Cardiac muscle cell (in vitro differentiated cells and primary cell): ENCODE measurements around the gene MICU1. TPM values are rescaled to one million over a fixed set of nuclear protein-coding genes. Genes with fewer than 3 reads are reported as not detected.

Source experiments
- DNase-seq, 2 donors: peaks; one replicate each; pipeline versions ENCODE4 v3.0.0 to v3.0.0-alpha.2; 2010 to 2017; ENCODE audit warnings: low read depth in 1 of 2, low spot score in 1 of 2
- H3K27ac ChIP-seq: fragments of 200-600 bp; sonication (generic); 2 replicates; pipeline ENCODE4 v1.5.1; 2016
- H3K27me3 ChIP-seq: fragments of 200-600 bp; sonication (generic); 2 replicates; pipeline ENCODE4 v1.6.0; 2016; ENCODE audit warnings: control low read depth
- H3K36me3 ChIP-seq: fragments of 200-600 bp; sonication (generic); 2 replicates; pipeline ENCODE4 v1.5.1; 2016; ENCODE audit warnings: control low read depth
- H3K4me1 ChIP-seq: fragments of 200-600 bp; sonication (generic); 2 replicates; pipeline ENCODE4 v1.8.1; 2017; ENCODE audit warnings: low read depth, mild to moderate bottlenecking, mixed run types
- H3K4me3 ChIP-seq: fragments of 200-600 bp; sonication (generic); 2 replicates; pipeline ENCODE4 v1.5.1; 2016; ENCODE audit warnings: mild to moderate bottlenecking
- H3K9me3 ChIP-seq: fragments of 200-600 bp; sonication (generic); 2 replicates; pipeline ENCODE4 v1.5.1; 2017; ENCODE audit warnings: low read depth, mild to moderate bottlenecking, control low read depth
- polyA plus RNA-seq: library from polyadenylated mRNA; unstranded; fragments of >200 nt; fragmentation: Nextera tagmentation; extraction: Ambion mirVana; gene quantifications from 2 replicates; pipeline ENCODE4 v1.2.1, GENCODE V29; 2016
- total RNA-seq: library from RNA; depleted of rRNA; stranded (reverse); fragments of >200 nt; gene quantifications from 2 replicates; pipeline ENCODE4 v1.2.3, GENCODE V29; 2016
- TF ChIP-seq, protein P1 (sequence below): IDR thresholded peaks from 2 replicates; pipeline ENCODE4 v1.5.1; 2012; ENCODE audit warnings: low read depth, mild to moderate bottlenecking, low read length

The MICU1 gene
- total and polyA plus RNA-seq, 2 experiments from 2014 or later = 48.3 to 53.2 TPM

DNA sequence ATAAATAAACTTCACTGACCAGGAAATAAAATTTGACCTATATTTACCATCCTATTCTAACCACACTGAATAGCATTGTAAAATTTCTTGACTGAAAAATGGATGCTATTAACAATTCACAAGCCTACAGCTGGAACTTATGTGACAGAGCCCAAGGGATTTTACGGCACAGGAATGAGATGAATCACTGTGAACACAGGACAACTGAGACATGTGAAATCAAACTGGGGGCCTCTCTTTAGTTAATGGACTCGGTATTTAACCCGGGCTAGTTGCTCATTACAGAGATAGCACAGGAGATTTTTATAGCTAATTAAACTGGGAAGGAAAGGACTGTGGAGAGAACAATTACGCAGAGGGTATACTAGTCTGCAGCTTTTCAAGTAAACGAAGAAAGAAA lies 100.6 kb downstream of the MICU1 start:
- peak in 1 of 2 donors; percentile 19 for DNase-seq
- Histone ChIP-seq H3K27ac (peak overlapping the region; percentile 36), H3K27me3 (no peaks in the 10 kb centered on the region), H3K36me3 (no peaks in the 10 kb centered on the region), H3K4me3 (no peak overlapping the region), H3K9me3 (no peaks in the 10 kb centered on the region), H3K4me1 (peaks cover 10% of the 10 kb centered on the region)
- TF ChIP-seq, protein P1, sequence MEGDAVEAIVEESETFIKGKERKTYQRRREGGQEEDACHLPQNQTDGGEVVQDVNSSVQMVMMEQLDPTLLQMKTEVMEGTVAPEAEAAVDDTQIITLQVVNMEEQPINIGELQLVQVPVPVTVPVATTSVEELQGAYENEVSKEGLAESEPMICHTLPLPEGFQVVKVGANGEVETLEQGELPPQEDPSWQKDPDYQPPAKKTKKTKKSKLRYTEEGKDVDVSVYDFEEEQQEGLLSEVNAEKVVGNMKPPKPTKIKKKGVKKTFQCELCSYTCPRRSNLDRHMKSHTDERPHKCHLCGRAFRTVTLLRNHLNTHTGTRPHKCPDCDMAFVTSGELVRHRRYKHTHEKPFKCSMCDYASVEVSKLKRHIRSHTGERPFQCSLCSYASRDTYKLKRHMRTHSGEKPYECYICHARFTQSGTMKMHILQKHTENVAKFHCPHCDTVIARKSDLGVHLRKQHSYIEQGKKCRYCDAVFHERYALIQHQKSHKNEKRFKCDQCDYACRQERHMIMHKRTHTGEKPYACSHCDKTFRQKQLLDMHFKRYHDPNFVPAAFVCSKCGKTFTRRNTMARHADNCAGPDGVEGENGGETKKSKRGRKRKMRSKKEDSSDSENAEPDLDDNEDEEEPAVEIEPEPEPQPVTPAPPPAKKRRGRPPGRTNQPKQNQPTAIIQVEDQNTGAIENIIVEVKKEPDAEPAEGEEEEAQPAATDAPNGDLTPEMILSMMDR = no peak

DNA sequence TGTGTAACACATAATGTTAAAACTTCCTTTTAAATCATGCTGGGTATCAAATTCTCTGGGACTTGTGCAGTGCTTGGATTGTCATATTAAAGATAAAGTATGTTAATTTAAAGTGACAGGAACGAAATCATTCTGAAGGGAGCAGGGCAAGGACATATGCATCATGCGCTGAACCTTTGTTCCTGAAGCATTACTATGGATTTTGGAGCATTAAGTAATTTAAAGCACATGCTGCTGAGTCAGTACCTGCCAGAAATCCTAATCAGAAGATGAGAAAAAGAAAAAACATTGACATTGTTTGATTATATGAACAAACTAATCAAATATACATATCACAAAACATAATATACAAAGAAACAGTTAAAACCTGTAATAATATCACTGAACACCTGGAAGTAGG lies 101.4 kb downstream of the MICU1 start:
- DNase-seq = no peak
- Histone ChIP-seq H3K4me1 (peaks cover 10% of the 10 kb centered on the region), H3K9me3 (no peaks in the 10 kb centered on the region), H3K27ac (no peak overlapping the region), H3K4me3 (no peak overlapping the region), H3K27me3 (no peaks in the 10 kb centered on the region), H3K36me3 (no peaks in the 10 kb centered on the region)
- TF ChIP-seq, protein P1 = no peak

DNA sequence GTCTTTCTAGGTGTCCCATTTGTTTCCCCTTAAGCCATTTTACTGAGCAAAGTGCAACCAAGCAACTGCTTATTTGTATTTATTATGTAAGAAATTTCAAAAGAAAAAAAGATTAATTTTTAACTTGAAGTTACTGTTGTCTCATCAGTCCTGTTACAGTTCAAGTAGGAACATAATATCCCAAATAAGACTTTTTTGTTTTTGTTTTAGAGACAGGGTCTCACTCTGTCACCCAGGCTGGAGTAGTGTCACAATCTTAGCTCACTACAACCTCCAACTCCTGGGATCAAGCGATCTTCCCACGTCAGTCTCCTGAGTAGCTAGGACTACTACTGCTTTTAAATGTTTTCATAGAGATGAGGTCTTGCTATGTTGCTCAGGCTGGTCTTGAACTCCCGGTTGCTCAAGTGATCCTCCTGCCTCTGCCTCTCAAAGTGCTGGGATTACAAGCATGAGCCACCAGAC lies 101.9 kb downstream of the MICU1 start:
- H3K27ac ChIP-seq = no peak overlapping the region
- H3K9me3 ChIP-seq = no peaks in the 10 kb centered on the region
- H3K4me1 ChIP-seq = peaks cover 10% of the 10 kb centered on the region
- no peak overlapping the region for H3K4me3 ChIP-seq
- H3K36me3 ChIP-seq = no peaks in the 10 kb centered on the region
- no peaks in the 10 kb centered on the region for H3K27me3 ChIP-seq
- no peak for DNase-seq
- TF ChIP-seq, protein P1 = no peak

DNA sequence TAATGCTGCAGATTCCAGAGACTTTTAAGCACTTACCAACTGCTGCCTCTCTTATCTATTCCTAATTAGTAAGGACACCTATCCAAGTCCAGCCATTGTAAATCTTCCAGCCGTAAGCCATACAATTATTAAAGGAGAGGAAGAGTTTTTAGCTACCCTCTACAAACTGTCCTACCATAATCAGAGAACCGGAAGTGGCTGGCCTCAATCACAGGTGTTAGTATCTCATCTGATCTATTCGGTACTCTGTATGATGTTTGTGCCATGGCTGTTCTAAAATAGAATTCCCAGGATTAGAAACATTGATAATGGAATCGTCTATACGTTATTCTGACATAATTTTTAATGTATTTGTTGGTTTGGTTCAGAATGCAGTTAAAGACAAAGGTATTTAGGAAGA lies 102.8 kb downstream of the MICU1 start:
- Histone ChIP-seq H3K27me3 (no peaks in the 10 kb centered on the region), H3K4me3 (no peak overlapping the region), H3K36me3 (no peaks in the 10 kb centered on the region), H3K9me3 (no peaks in the 10 kb centered on the region), H3K27ac (no peak overlapping the region), H3K4me1 (peaks cover 10% of the 10 kb centered on the region)
- TF ChIP-seq, protein P1 = no peak
- DNase-seq = no peak

DNA sequence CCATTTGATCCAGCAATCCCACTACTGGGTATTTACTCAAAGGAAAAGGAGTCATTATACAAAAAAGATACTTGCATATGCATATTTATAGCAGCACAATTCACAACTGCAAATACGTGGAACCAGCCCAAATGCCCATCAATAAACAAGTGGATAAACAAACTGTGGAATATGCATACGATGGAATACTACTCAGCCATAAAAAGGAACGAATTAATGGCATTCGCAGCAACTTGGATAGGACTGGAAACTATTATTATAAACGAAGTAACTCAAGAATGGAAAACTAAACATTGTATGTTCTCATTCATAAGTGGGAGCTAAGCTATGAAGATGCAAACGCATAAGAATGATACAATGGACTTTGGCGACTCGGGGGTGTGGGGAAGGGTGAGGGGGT lies 108.6 kb downstream of the MICU1 start:
- no peaks in the 10 kb centered on the region for H3K27me3 ChIP-seq
- no peaks in the 10 kb centered on the region for H3K36me3 ChIP-seq
- TF ChIP-seq, protein P1 = no peak
- H3K9me3 ChIP-seq = no peaks in the 10 kb centered on the region
- H3K4me1 ChIP-seq = no peaks in the 10 kb centered on the region
- H3K4me3 ChIP-seq = no peak overlapping the region
- DNase-seq = no peak
- no peak overlapping the region for H3K27ac ChIP-seq

DNA sequence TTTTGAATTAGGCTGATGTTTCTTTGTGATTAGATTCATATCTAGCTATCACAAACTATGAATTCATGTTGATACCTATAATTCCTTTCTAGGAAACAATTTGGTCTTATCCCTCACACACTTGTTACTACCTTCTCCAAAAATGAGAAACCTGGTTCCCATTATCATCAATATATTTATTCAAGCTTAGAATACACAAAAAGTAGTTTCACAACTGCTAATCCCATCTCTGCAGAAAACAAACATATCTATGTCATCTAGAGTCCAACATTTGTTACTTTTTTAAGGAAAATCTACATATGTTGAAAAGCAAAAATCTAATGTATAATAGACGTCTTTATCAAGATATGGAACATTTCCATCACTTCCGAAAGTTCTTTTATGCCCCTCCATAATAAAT lies 110.4 kb downstream of the MICU1 start:
- no peak for DNase-seq
- TF ChIP-seq, protein P1 = no peak

More for the DNA sequence above, 110.4 kb downstream of the MICU1 start:
- Histone ChIP-seq H3K4me3 (no peak overlapping the region), H3K27ac (no peak overlapping the region), H3K36me3 (no peaks in the 10 kb centered on the region), H3K9me3 (no peaks in the 10 kb centered on the region), H3K4me1 (no peaks in the 10 kb centered on the region), H3K27me3 (no peaks in the 10 kb centered on the region)
